22Rv1 (cell line): ENCODE measurements around the gene PLS1.

Experiments used
- H3K27ac ChIP-seq: fragments of 450-650 bp; 2 replicates; pipeline ENCODE4 v1.5.1; 2017
- CTCF ChIP-seq: fragments of 450-650 bp; IDR thresholded peaks from 2 replicates; pipeline ENCODE4 v1.5.1; 2017; ENCODE audit warnings: mild to moderate bottlenecking
- ZFX ChIP-seq: fragments of 450-650 bp; IDR thresholded peaks from 2 replicates; pipeline ENCODE4 v1.6.1; 2017; ENCODE audit warnings: antibody characterized with exemption, borderline replicate concordance

Gene PLS1

GRCh38 chr3:142664311-142664710 is 68.1 kb downstream of the PLS1 start:
- no peak for TF ChIP-seq ZFX
- no peak for TF ChIP-seq CTCF

GRCh38 chr3:142664819-142665218 is 68.6 kb downstream of the PLS1 start:
- TF ChIP-seq CTCF (no peak), ZFX (no peak)
- no peak overlapping the region for H3K27ac ChIP-seq

More at GRCh38 chr3:142664311-142664710, 68.1 kb downstream of the PLS1 start:
- no peak overlapping the region for H3K27ac ChIP-seq

GRCh38 chr3:142670120-142670519 is 73.9 kb downstream of the PLS1 start:
- H3K27ac ChIP-seq: no peak overlapping the region
- no peak for TF ChIP-seq CTCF
- no peak for TF ChIP-seq ZFX

DNA sequence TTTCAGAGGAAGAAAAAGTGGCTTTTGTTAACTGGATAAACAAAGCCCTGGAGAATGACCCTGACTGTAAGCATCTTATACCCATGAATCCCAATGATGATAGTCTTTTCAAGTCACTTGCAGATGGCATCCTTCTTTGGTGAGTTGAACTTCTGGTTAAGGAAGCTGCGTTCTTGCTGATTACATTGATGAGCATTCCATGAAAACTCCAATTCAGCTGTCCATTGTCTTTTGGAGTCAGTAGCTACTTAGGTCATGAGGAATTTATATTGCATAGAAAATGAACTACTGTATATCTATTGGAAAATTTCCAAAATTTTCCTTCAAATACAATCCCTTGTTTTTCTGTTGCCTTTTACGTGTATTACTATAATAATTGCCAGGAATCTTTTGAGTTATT is 80.0 kb downstream of the PLS1 start:
- TF ChIP-seq ZFX (no peak), CTCF (no peak)
- no peak overlapping the region for H3K27ac ChIP-seq

- no peak overlapping the region for H3K27ac ChIP-seq
These were observed 84.5 kb downstream of the PLS1 start for GRCh38 chr3:142680710-142681109.

DNA sequence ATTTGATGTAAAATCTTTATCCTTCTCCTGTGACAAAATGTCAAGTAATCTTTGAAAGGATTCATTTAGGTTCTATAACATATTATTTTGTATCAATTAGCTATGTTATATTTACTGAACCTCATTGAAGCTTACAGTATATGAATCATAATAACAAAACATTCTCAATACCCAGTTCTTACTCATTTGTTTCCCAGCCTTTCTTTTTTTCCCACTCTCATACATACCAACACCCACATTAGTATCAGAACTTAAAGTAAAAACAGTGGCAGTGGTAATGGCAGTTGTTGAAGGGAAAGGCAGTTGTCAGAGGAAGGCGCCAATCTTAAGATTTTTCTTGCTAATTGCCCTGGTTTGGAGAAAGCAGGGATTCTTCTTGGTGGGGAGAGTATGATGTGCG is 94.4 kb downstream of the PLS1 start:
- TF ChIP-seq ZFX: no peak
- no peak for TF ChIP-seq CTCF
- H3K27ac ChIP-seq: no peak overlapping the region

More at GRCh38 chr3:142680710-142681109, 84.5 kb downstream of the PLS1 start:
- TF ChIP-seq CTCF: no peak
- TF ChIP-seq ZFX: no peak

DNA sequence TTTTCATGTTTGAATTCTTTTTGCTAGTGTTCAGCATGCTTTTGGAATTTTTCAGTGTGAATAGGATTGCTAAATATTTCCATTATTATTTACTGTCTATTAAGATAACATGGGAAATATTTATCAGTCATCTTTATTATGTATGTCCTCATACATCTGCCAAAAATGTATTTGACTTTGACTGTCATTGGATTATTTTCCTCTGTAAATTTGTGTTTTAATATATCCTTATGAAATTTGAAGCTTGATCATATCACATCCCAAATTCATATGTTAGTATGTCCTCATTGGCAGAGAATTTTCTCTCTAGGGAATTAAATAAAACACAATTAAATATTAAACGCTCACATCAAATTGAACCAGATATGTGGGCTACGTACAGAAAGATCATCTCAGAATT is 95.3 kb downstream of the PLS1 start:
- no peak overlapping the region for H3K27ac ChIP-seq
- no peak for TF ChIP-seq ZFX
- no peak for TF ChIP-seq CTCF
